K562 (cell line): ENCODE data around the gene UBE2QL1. TPM values are rescaled to one million over a fixed set of nuclear protein-coding genes. Genes with fewer than 3 reads are reported as not detected.

Source experiments
- ATAC-seq: fragments of 200-7000 bp; cut with Tn5 transposase; 3 replicates; pipeline ENCODE4 v1.9.1; 2020; ENCODE audit warnings: moderate library complexity
- BruUV-seq: library from RNA; stranded (reverse); fragments of 400-500 nt; replicated peaks from 2 replicates; lab custom pipeline; 2021; lab: Mats Ljungman, UMichigan
- CTCF ChIA-PET: fragments of 300-600 bp; formaldehyde crosslinking; extraction: SDS; loops from one replicate; lab custom pipeline; 2021; ENCODE audit warnings: low intra/inter-chr PET ratio; lab: Yijun Ruan, JAX
- POLR2A ChIA-PET: fragments of 300-600, 350-650 bp; sonication (Branson Sonifier 250); formaldehyde crosslinking; extraction: SDS; loops from one replicate; lab custom pipeline; 2021; ENCODE audit warnings: antibody characterized with exemption, inconsistent platforms; lab: Yijun Ruan, JAX
- DNase-seq, 4 experiments: peaks; one replicate each; pipeline versions ENCODE4 v3.0.0 to v3.0.0-alpha.2; 2011 to 2018; ENCODE audit warnings: low spot score in 3 of 4, mixed read lengths in 3 of 4; ENCODE audit errors: extremely low read depth in 1 of 4
- FAIRE-seq: peaks from 2 replicates; lab custom pipeline; 2011; peaks lifted over from hg19 to GRCh38; lab: Jason Lieb, UNC
- H2AFZ ChIP-seq: 2 replicates; pipeline ENCODE4 v1.6.0; 2011; ENCODE audit warnings: low read depth, low read length, control low read depth, inconsistent platforms
- H3K27ac ChIP-seq: fragments of 200-600 bp; 3 replicates; pipeline ENCODE4 v1.8.0; 2011; ENCODE audit warnings: low read depth, mild to moderate bottlenecking, control low read depth, inconsistent platforms, low read length, moderate library complexity, mixed read lengths; ENCODE audit errors: extremely low read depth
- H3K27me3 ChIP-seq, 2 experiments: fragments of 300-600 bp in 1 of 2; 2 replicates in 1 of 2; 3 replicates in 1 of 2; pipeline versions ENCODE4 v1.6.0 to v1.8.0; 2011; ENCODE audit warnings: inconsistent platforms in 2 of 2, low read length in 2 of 2, mild to moderate bottlenecking in 1 of 2, mixed read lengths in 1 of 2, moderate library complexity in 1 of 2; ENCODE audit not compliant: control insufficient read depth in 2 of 2, insufficient read depth in 2 of 2
- H3K36me3 ChIP-seq: fragments of 300-600 bp; 3 replicates; pipeline ENCODE4 v1.8.0; 2011; ENCODE audit warnings: mild to moderate bottlenecking, low read length, inconsistent platforms; ENCODE audit not compliant: control insufficient read depth, insufficient read depth
- H3K4me1 ChIP-seq, 2 experiments: fragments of 200-600 bp in 1 of 2; replicated peaks in 1 of 2; 2 replicates in 1 of 2; 3 replicates in 1 of 2; pipeline versions ENCODE4 v1.5.1 to v1.8.0; 2011; ENCODE audit warnings: inconsistent platforms in 2 of 2, low read length in 2 of 2, mild to moderate bottlenecking in 1 of 2, mixed read lengths in 1 of 2, moderate library complexity in 1 of 2; ENCODE audit not compliant: control insufficient read depth in 2 of 2, insufficient read depth in 2 of 2
- H3K4me2 ChIP-seq: 2 replicates; pipeline ENCODE4 v1.6.1; 2011; ENCODE audit warnings: low read length, control low read depth, inconsistent platforms, mixed read lengths; ENCODE audit not compliant: insufficient read depth
- H3K4me3 ChIP-seq: fragments of 200-600 bp; sonication (generic), shearing (Covaris generic); 2 replicates; pipeline ENCODE4 v1.5.1; 2016; ENCODE audit warnings: control low read depth, inconsistent platforms
- H3K79me2 ChIP-seq: fragments of 200-600 bp; 3 replicates; pipeline ENCODE4 v1.8.0; 2011; ENCODE audit warnings: low read length, inconsistent platforms; ENCODE audit not compliant: control insufficient read depth, insufficient read depth
- H3K9ac ChIP-seq, 2 experiments: 2 replicates each; pipeline versions ENCODE4 v1.6.0 to v1.6.1; 2011; ENCODE audit warnings: low read depth in 2 of 2, low read length in 2 of 2, control low read depth in 1 of 2, inconsistent platforms in 1 of 2, mild to moderate bottlenecking in 1 of 2, mixed read lengths in 1 of 2; ENCODE audit not compliant: insufficient read depth in 1 of 2
- H3K9me1 ChIP-seq: one replicate; pipeline ENCODE4 v1.6.0; 2011; ENCODE audit warnings: inconsistent platforms, mild to moderate bottlenecking, low read length, moderate library complexity; ENCODE audit not compliant: control insufficient read depth, insufficient read depth
- H3K9me3 ChIP-seq: replicated peaks from 2 replicates; pipeline ENCODE4 v1.5.1; 2011; ENCODE audit warnings: low read depth, low read length, inconsistent platforms; ENCODE audit not compliant: control insufficient read depth, insufficient read depth
- H4K20me1 ChIP-seq: replicated peaks from 2 replicates; pipeline ENCODE4 v1.6.1; 2011; ENCODE audit warnings: low read length, inconsistent platforms, mixed read lengths; ENCODE audit not compliant: control insufficient read depth, insufficient read depth
- CBX2 ChIP-seq: fragments of 200-600 bp; sonication (generic); IDR thresholded peaks from one replicate; pipeline ENCODE4 v1.6.1; 2012; ENCODE audit warnings: mild to moderate bottlenecking, low read length, inconsistent platforms; ENCODE audit not compliant: insufficient read depth, poor library complexity, severe bottlenecking
- FOSL1 ChIP-seq: fragments of 200-800 bp; sonication (Bioruptor generic); conservative IDR thresholded peaks from 2 replicates; pipeline ENCODE4 v1.6.1; 2016; ENCODE audit warnings: missing genetic modification characterization, missing compliant biosample characterization
- FOXK2 ChIP-seq, 2 experiments: fragments of 450-650 bp; IDR thresholded peaks in 1 of 2; conservative IDR thresholded peaks in 1 of 2; 2 replicates each; pipeline ENCODE4 v1.6.1; 2016; ENCODE audit warnings: low read depth in 2 of 2, mild to moderate bottlenecking in 1 of 2
- HSF4 ChIP-seq: fragments of 250-450 bp; sonication (Bioruptor Pico); IDR thresholded peaks from 2 replicates; pipeline ENCODE4 v2.1.2; 2022; ENCODE audit warnings: mild to moderate bottlenecking, moderate library complexity, borderline replicate concordance
- KDM1A ChIP-seq, 2 experiments: fragments of 450-650 bp; IDR thresholded peaks; 2 replicates each; pipeline ENCODE4 v1.6.1; 2016; ENCODE audit warnings: mild to moderate bottlenecking in 2 of 2
- KLF10 ChIP-seq: fragments of 250-450 bp; sonication (Bioruptor Pico); IDR thresholded peaks from 2 replicates; pipeline ENCODE4 v1.6.1; 2021; ENCODE audit warnings: matching md5 sums
- NCOA4 ChIP-seq: fragments of 450-650 bp; IDR thresholded peaks from 2 replicates; pipeline ENCODE4 v1.6.1; 2018; ENCODE audit warnings: mild to moderate bottlenecking; ENCODE audit not compliant: partially characterized antibody
- NFATC3 ChIP-seq: fragments of 450-650 bp; IDR thresholded peaks from 2 replicates; pipeline ENCODE4 v1.6.1; 2017; ENCODE audit warnings: mild to moderate bottlenecking
- PTTG1 ChIP-seq: fragments of 450-650 bp; IDR thresholded peaks from 2 replicates; pipeline ENCODE4 v1.6.1; 2016; ENCODE audit warnings: low read depth, mild to moderate bottlenecking, missing genetic modification characterization, missing compliant biosample characterization
- RBM22 ChIP-seq: fragments of 200-400 bp; formaldehyde crosslinking; IDR thresholded peaks from 2 replicates; pipeline ENCODE4 v1.6.1; 2018; ENCODE audit warnings: low read length, low read depth; ENCODE audit not compliant: poor library complexity, severe bottlenecking
- RFX5 ChIP-seq: IDR thresholded peaks from 2 replicates; pipeline ENCODE4 v1.6.1; 2011; ENCODE audit warnings: low read depth, mild to moderate bottlenecking, improper control_type of control experiment, low read length
- ZNF311 ChIP-seq: fragments of 250-450 bp; sonication (Bioruptor Pico); IDR thresholded peaks from 2 replicates; pipeline ENCODE4 v1.4.0; 2020; ENCODE audit warnings: mild to moderate bottlenecking, moderate library complexity
- ZNF395 ChIP-seq: fragments of 200-800 bp; sonication (Bioruptor generic); IDR thresholded peaks from 2 replicates; pipeline ENCODE4 v1.6.1; 2017; ENCODE audit warnings: missing genetic modification characterization, missing compliant biosample characterization
- ZNF408 ChIP-seq: fragments of 250-450 bp; sonication (Bioruptor Pico); IDR thresholded peaks from 2 replicates; pipeline ENCODE4 v1.4.0; 2020; ENCODE audit warnings: low read depth, mild to moderate bottlenecking, moderate library complexity
- ZNF57 ChIP-seq: fragments of 450-650 bp; formaldehyde crosslinking; IDR thresholded peaks from 2 replicates; pipeline ENCODE4 v1.4.0; 2020; ENCODE audit warnings: mild to moderate bottlenecking, moderate library complexity
- WGBS: fragments of 100-300 bp; shearing (Covaris generic); methylation state at CpG from one replicate; pipeline ENCODE4 v1.1.6; 2016; ENCODE audit warnings: low coverage, mixed read lengths; ENCODE audit not compliant: insufficient coverage; ENCODE audit errors: missing lambda C conversion rate; 5-methylcytosine and 5-hydroxymethylcytosine counted together
- in situ Hi-C: fragments of 300-500 bp; cut with MboI; formaldehyde crosslinking; loops from 4 replicates; pipeline ENCODE4 v1.15.0; 2018; ENCODE audit warnings: inconsistent platforms, mixed read lengths
- intact Hi-C: fragments of 100-400 bp; cut with micrococcal nuclease; formaldehyde crosslinking; loops from 2 replicates; pipeline ENCODE4 v1.14.2; 2022
- polyA plus RNA-seq, 8 experiments: library from polyadenylated mRNA; depleted of rRNA in 4 of 8; stranded (reverse) in 5 of 8; unstranded in 3 of 8; fragments of >200 nt; fragmentation: Nextera tagmentation in 2 of 8; fragmentation: Illumina TruSeq in 1 of 8; extraction: Ambion mirVana in 2 of 8; extraction: Trizol in 1 of 8; gene quantifications; 2 replicates each; pipeline versions ENCODE4 v1.2.1 to v1.2.3, GENCODE V29; 2011 to 2014; ENCODE audit warnings: inconsistent platforms in 1 of 8, missing spikeins in 1 of 8
- total RNA-seq, 7 experiments: library from RNA; depleted of rRNA in 6 of 7; stranded (reverse); fragments of >200 nt in 6 of 7; fragmentation: Illumina TruSeq in 2 of 7; extraction: Trizol in 2 of 7; gene quantifications; 2 replicates each; pipeline versions ENCODE4 v1.2.1 to v1.2.3, GENCODE V29; 2011 to 2021; ENCODE audit warnings: low replicate concordance in 1 of 7
- TF ChIP-seq, protein P1 (sequence below): sonication (generic); formaldehyde crosslinking; IDR thresholded peaks from 2 replicates; pipeline ENCODE4 v1.8.0; 2022; ENCODE audit warnings: mild to moderate bottlenecking, low read depth, missing genetic modification reagents

Gene UBE2QL1
- total and polyA plus RNA-seq, 9 of the 15 experiments (the other 6 are each of a cell fraction or from before 2014, with no cell fraction given): not detected

GRCh38 chr5:6517510-6517909, 68.9 kb downstream of the UBE2QL1 start:
- no peak overlapping the region for H3K27ac ChIP-seq

DNA sequence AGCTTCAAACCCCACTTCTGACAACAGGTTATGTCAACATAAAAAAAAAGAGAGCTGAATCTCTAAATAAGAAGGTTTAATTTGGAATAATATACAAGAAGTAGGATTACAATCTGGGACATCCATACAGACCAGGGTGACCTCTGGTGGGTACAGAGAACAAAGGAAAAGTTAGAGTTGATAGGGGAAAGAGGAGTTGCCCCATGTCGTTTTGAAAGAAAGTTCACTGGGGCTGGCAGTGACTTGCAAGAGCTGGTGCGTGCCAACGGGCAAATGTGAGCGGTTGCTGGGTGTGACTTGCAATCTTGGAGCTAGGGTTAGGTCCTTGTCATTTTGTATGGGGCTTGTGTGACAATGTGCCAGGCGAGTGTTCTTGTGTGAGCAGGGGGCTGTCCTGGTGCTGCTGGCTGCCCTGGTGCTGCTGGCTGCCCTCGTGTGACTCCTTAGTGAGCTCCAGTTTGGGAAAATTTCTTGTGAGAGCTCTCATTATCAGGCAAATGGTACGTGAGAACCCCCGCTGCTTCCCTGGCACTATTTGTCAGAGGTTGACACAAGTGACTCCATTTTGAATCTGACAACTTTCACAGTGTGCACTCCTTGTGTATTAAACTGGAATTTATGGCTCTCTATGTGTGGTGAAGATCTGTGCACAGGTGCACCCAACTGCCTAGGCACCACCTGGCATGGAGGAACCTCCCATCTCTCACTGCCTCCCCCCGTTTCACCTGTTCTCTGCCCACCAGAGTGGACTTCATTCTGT, 69.8 kb downstream of the UBE2QL1 start:
- Histone ChIP-seq H3K9me1 (no peaks in the 10 kb centered on the region), H3K4me2 (no peak overlapping the region), H3K27ac (no peak overlapping the region), H3K9ac (no peak overlapping the region), H2AFZ (no peak overlapping the region), H3K36me3 (no peaks in the 10 kb centered on the region), H4K20me1 (peaks cover 11% of the 10 kb centered on the region), H3K9me3 (no peaks in the 10 kb centered on the region), H3K79me2 (no peaks in the 10 kb centered on the region), H3K4me3 (no peak overlapping the region), H3K27me3 (peaks cover 25 to 39% of the 10 kb centered on the region in 2 experiments; a peak in 4 of 5 replicates), H3K4me1 (peaks cover 0 to 6% of the 10 kb centered on the region in 2 experiments; a peak in 1 of 5 replicates)
- intact Hi-C loops (no loop called here), in situ Hi-C loops (no loop called here)
- ATAC-seq (no peak), DNase-seq (no peak), FAIRE-seq (no peak)
- no TSS peak for BruUV-seq
- ChIA-PET CTCF (no interaction called here), POLR2A (no interaction called here)
- 8% methylated on average over 9 of the region's 9 CpGs for WGBS
- TF ChIP-seq HSF4 (CRISPR knock-in tag): no peak
- no peak for TF ChIP-seq ZNF395 (CRISPR knock-in tag)
- no peak for TF ChIP-seq KDM1A (IDR thresholded peaks at IDR 0.05)
- TF ChIP-seq NCOA4: no peak
- no peak for TF ChIP-seq RBM22
- TF ChIP-seq NFATC3: no peak
- no peak for TF ChIP-seq RFX5
- no peak for TF ChIP-seq ZNF311 (CRISPR knock-in tag)
- no peak for TF ChIP-seq FOSL1
- TF ChIP-seq, protein P1, sequence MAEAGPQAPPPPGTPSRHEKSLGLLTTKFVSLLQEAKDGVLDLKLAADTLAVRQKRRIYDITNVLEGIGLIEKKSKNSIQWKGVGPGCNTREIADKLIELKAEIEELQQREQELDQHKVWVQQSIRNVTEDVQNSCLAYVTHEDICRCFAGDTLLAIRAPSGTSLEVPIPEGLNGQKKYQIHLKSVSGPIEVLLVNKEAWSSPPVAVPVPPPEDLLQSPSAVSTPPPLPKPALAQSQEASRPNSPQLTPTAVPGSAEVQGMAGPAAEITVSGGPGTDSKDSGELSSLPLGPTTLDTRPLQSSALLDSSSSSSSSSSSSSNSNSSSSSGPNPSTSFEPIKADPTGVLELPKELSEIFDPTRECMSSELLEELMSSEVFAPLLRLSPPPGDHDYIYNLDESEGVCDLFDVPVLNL (CRISPR knock-in tag): no peak
- no peak for TF ChIP-seq ZNF57 (CRISPR knock-in tag)

More at GRCh38 chr5:6517510-6517909, 68.9 kb downstream of the UBE2QL1 start:
- Histone ChIP-seq H4K20me1 (peaks cover 11% of the 10 kb centered on the region), H3K9ac (no peak overlapping the region), H3K9me3 (no peaks in the 10 kb centered on the region), H3K9me1 (no peaks in the 10 kb centered on the region), H3K4me1 (peaks cover 0 to 6% of the 10 kb centered on the region in 2 experiments; a peak in 1 of 5 replicates), H3K36me3 (no peaks in the 10 kb centered on the region), H3K27me3 (peaks cover 18 to 31% of the 10 kb centered on the region in 2 experiments; a peak in 4 of 5 replicates), H3K4me3 (no peak overlapping the region), H2AFZ (peak overlapping the region; percentile 74), H3K4me2 (peak overlapping the region; percentile 20)
- DNase-seq (no peak), FAIRE-seq (no peak)
- CTCF ChIA-PET: no interaction called here
- POLR2A ChIA-PET: interaction anchor here (0.6 kb wide), 2 partner anchors 215 to 667 kb away, joined by 3 read pairs; no protein-coding TSS in a partner anchor
- intact Hi-C loops: no loop called here
- in situ Hi-C loops: no loop called here
- BruUV-seq: no TSS peak
- TF ChIP-seq FOXK2 (conservative IDR thresholded peaks at IDR 0.05 in 1 of 2, IDR thresholded peaks at IDR 0.05 in 1 of 2; ENCODE audit: low read depth in 2 of 2): no peak
- no peak for TF ChIP-seq ZNF408 (CRISPR knock-in tag)
- TF ChIP-seq PTTG1 (tag): no peak
- no peak for TF ChIP-seq CBX2
- TF ChIP-seq KLF10 (CRISPR knock-in tag): no peak
- TF ChIP-seq, all 486 proteins: peak for 0
- ATAC-seq: no peak; the same call in 2 of the 3 replicates
- H3K79me2 ChIP-seq: no peaks in the 10 kb centered on the region
- 3% methylated on average over 6 of the region's 6 CpGs for WGBS
